ENCODE results near the gene AFM. TPM values are rescaled to one million over a fixed set of nuclear protein-coding genes. Genes with fewer than 3 reads are reported as not detected.

The AFM gene
- total RNA-seq, 1 donor from 2014 or later = not detected

DNA sequence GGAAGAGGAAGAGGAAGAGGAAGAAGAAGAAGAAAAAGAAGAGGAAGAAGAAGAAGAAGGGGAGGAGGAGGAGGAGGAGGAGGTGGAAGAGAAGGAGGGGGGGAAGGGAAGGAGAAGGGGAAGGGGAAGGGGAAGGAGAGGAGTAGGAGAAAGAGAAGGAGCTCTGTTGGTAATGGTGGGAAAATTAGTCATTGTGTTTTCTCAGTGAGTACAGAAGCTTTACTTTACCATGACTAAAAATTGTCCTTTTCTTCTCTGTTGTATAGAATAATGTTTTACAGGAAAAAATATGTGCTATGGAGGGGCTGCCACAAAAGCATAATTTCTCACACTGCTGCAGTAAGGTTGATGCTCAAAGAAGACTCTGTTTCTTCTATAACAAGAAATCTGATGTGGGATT lies 4.1 kb downstream of the AFM start:
- DNase-seq (ENCODE audit: low spot score) = no peak
- H3K27ac Mint-ChIP-seq = no peak overlapping the region
- Histone ChIP-seq H2AFZ (replicated peaks) (no peak overlapping the region), H4K20me1 (ENCODE audit: low read depth) (no peaks in the 10 kb centered on the region), H3K79me2 (ENCODE audit: low read depth) (no peaks in the 10 kb centered on the region), H3K27me3 (no peaks in the 10 kb centered on the region), H3K9ac (no peak overlapping the region), H3K4me3 (no peak overlapping the region), H3F3A (ENCODE audit: low read depth) (no peaks in the 10 kb centered on the region), H3K4me2 (no peak overlapping the region), H3K36me3 (no peaks in the 10 kb centered on the region), H3K9me3 (ENCODE audit: low read depth) (no peaks in the 10 kb centered on the region), H3K4me1 (no peaks in the 10 kb centered on the region), H3K27ac (no peak overlapping the region)
- no peaks in the 10 kb centered on the region for H3K27me3 Mint-ChIP-seq (ENCODE audit: insufficient read depth, low read depth)
- no peaks in the 10 kb centered on the region for H3K36me3 Mint-ChIP-seq
- TF ChIP-seq, protein P1, sequence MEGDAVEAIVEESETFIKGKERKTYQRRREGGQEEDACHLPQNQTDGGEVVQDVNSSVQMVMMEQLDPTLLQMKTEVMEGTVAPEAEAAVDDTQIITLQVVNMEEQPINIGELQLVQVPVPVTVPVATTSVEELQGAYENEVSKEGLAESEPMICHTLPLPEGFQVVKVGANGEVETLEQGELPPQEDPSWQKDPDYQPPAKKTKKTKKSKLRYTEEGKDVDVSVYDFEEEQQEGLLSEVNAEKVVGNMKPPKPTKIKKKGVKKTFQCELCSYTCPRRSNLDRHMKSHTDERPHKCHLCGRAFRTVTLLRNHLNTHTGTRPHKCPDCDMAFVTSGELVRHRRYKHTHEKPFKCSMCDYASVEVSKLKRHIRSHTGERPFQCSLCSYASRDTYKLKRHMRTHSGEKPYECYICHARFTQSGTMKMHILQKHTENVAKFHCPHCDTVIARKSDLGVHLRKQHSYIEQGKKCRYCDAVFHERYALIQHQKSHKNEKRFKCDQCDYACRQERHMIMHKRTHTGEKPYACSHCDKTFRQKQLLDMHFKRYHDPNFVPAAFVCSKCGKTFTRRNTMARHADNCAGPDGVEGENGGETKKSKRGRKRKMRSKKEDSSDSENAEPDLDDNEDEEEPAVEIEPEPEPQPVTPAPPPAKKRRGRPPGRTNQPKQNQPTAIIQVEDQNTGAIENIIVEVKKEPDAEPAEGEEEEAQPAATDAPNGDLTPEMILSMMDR (IDR thresholded peaks at IDR 0.05) = no peak
- TF ChIP-seq EZH2 (IDR thresholded peaks at IDR 0.05) (no peak), EZH2phosphoT487 (IDR thresholded peaks at IDR 0.05) (no peak)
- no peaks in the 10 kb centered on the region for H3K9me3 Mint-ChIP-seq
- no peaks in the 10 kb centered on the region for H3K4me1 Mint-ChIP-seq
- H3K4me3 Mint-ChIP-seq = no peak overlapping the region

DNA sequence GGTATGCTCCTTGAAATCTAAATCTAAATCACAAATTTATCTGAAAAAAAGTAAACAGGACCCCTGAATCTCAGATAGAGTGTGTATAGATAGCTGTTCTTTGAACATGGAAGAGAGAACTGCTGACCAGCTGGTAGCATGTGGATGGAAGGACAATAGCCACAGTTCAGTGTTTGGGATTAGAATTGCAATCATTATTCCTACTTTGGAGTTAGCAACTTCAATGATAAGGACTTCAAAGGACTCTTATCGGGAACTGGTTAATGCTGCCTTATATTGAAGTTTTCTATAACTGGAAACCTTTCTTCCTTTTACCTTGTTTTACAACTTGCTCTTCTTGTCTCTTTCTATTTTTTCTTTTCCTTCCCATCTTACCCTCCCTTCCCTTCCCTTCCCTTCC lies 5.0 kb downstream of the AFM start:
- Histone ChIP-seq H3K9ac (no peak overlapping the region), H4K20me1 (ENCODE audit: low read depth) (no peaks in the 10 kb centered on the region), H3K27me3 (no peaks in the 10 kb centered on the region), H3F3A (ENCODE audit: low read depth) (no peaks in the 10 kb centered on the region), H3K27ac (no peak overlapping the region), H3K9me3 (ENCODE audit: low read depth) (no peaks in the 10 kb centered on the region), H3K4me2 (no peak overlapping the region), H3K79me2 (ENCODE audit: low read depth) (no peaks in the 10 kb centered on the region), H3K36me3 (no peaks in the 10 kb centered on the region), H3K4me1 (no peaks in the 10 kb centered on the region), H3K4me3 (no peak overlapping the region), H2AFZ (replicated peaks) (no peak overlapping the region)
- no peak overlapping the region for H3K27ac Mint-ChIP-seq
- no peaks in the 10 kb centered on the region for H3K27me3 Mint-ChIP-seq (ENCODE audit: insufficient read depth, low read depth)
- H3K4me3 Mint-ChIP-seq = no peak overlapping the region
- H3K4me1 Mint-ChIP-seq = no peaks in the 10 kb centered on the region
- TF ChIP-seq EZH2phosphoT487 (IDR thresholded peaks at IDR 0.05) (no peak), EZH2 (IDR thresholded peaks at IDR 0.05) (no peak)
- TF ChIP-seq, protein P1 (IDR thresholded peaks at IDR 0.05) = no peak
- peaks cover 3% of the 10 kb centered on the region for H3K9me3 Mint-ChIP-seq
- DNase-seq (ENCODE audit: low spot score) = no peak
- no peaks in the 10 kb centered on the region for H3K36me3 Mint-ChIP-seq

DNA sequence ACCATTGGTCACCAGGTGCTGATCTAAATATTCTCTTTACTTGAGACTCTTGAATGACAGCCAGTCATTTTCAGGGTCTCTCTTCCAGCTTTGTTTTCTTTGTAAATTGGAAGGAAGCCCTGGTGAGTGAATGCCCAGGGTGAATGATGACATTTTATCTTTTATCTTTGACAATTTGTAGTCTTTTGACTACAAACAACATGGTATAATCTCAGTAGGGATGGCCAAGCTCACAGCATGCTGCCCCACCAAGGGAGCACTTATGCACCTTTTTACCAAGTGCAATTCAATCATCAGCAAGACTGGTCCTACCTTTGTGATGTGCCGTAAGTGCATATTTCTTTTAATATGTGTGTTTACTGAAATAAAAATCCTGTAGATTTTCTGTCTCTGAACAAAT lies 5.7 kb downstream of the AFM start:
- no peaks in the 10 kb centered on the region for H3K36me3 Mint-ChIP-seq
- Histone ChIP-seq H3K4me2 (no peak overlapping the region), H3K4me1 (no peaks in the 10 kb centered on the region), H3F3A (ENCODE audit: low read depth) (no peaks in the 10 kb centered on the region), H3K27me3 (no peaks in the 10 kb centered on the region), H4K20me1 (ENCODE audit: low read depth) (no peaks in the 10 kb centered on the region), H3K4me3 (no peak overlapping the region), H3K9ac (no peak overlapping the region), H3K79me2 (ENCODE audit: low read depth) (no peaks in the 10 kb centered on the region), H2AFZ (replicated peaks) (no peak overlapping the region), H3K27ac (no peak overlapping the region), H3K9me3 (ENCODE audit: low read depth) (no peaks in the 10 kb centered on the region), H3K36me3 (no peaks in the 10 kb centered on the region)
- TF ChIP-seq, protein P1 (IDR thresholded peaks at IDR 0.05) = no peak
- no peak for TF ChIP-seq EZH2 (IDR thresholded peaks at IDR 0.05)
- TF ChIP-seq EZH2phosphoT487 (IDR thresholded peaks at IDR 0.05) = no peak
- H3K27me3 Mint-ChIP-seq (ENCODE audit: insufficient read depth, low read depth) = no peaks in the 10 kb centered on the region
- no peaks in the 10 kb centered on the region for H3K4me1 Mint-ChIP-seq
- H3K9me3 Mint-ChIP-seq = peaks cover 3% of the 10 kb centered on the region
- no peak overlapping the region for H3K27ac Mint-ChIP-seq
- no peak overlapping the region for H3K4me3 Mint-ChIP-seq
- no peak for DNase-seq (ENCODE audit: low spot score)
